NB4 (cell line): Measurements from ENCODE around the gene OPA1.

Experiments used
- POLR2A ChIP-seq: IDR thresholded peaks from 2 replicates; pipeline ENCODE4 v1.6.1; 2011; ENCODE audit warnings: mild to moderate bottlenecking; ENCODE audit not compliant: insufficient read length; ENCODE audit errors: extremely low read depth
- TF ChIP-seq, protein P1 (sequence below): IDR thresholded peaks from 2 replicates; pipeline ENCODE4 v1.6.1; 2011; ENCODE audit warnings: low read depth, low read length

DNA sequence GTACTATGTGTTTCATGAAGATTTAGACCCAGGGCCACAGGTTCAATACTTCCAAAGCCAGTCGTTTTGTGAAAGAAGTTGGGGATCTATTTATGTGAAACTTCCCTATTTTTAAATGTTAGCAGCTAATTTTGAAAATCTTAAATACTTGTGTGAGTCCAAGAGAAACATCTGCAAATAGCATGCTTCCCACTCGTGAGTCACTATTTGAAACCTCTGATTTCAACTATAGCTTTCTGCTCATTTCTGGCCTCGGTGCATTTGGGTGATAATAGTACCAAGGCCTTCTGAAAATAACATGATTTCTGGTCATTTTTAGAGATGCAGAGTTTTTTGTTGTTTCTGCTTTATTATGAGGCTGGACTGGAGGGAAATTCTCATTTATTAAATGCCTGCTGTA, 110.0 kb downstream of the OPA1 start:
- no peak for TF ChIP-seq POLR2A
- TF ChIP-seq, protein P1, sequence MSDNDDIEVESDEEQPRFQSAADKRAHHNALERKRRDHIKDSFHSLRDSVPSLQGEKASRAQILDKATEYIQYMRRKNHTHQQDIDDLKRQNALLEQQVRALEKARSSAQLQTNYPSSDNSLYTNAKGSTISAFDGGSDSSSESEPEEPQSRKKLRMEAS = no peak
